ENCODE data around the gene UBQLN4. TPM values are rescaled to one million over a fixed set of nuclear protein-coding genes. Genes with fewer than 3 reads are reported as not detected.

UBQLN4 gene
- total and polyA plus RNA-seq, 2 of the 4 experiments (the other 2 are of a cell fraction), result 8.8 to 21.6 TPM

- no peak for TF ChIP-seq USF2 (IDR thresholded peaks at IDR 0.05; ENCODE audit: low read depth, low read length)
These were observed 36.7 kb upstream of the UBQLN4 start (continued) for GRCh38 chr1:156090138-156090839.

- H2BK120ac ChIP-seq (ENCODE audit: low read depth, low read length), result no peak overlapping the region
- intact Hi-C loops (cut with micrococcal nuclease), result loop anchor here (1.0 to 10.0 kb wide), 3 partner anchors 41 to 225 kb away; no protein-coding TSS in a partner anchor
- ChIA-PET CTCF (interaction anchor here (0.9 to 1.6 kb wide), 2 partner anchors 12 to 40 kb away, joined by 3 to 5 read pairs; no protein-coding TSS in a partner anchor), POLR2A (ENCODE audit: unreplicated experiment) (no interaction called here)
- H3K27ac ChIP-seq (ENCODE audit: insufficient read depth, low read length), result no peak overlapping the region
- peaks cover 4 to 52% of the 10 kb centered on the region in 2 experiments for H3K79me1 ChIP-seq (ENCODE audit: low read depth in 1 of 2, low read length in 2 of 2)
- in situ Hi-C loops (cut with MboI; ENCODE audit: low sequenced_read_pairs), result loop anchor here (5.0 kb wide), 1 partner anchor 133 kb away; no protein-coding TSS in a partner anchor
- TF ChIP-seq POLR2A (IDR thresholded peaks at IDR 0.05; ENCODE audit: low read depth, low read length) (no peak), RAD21 (IDR thresholded peaks at IDR 0.05; ENCODE audit: low read length) (no peak), MAZ (IDR thresholded peaks at IDR 0.05; ENCODE audit: borderline replicate concordance, low read depth, low read length) (no peak), SMC3 (IDR thresholded peaks at IDR 0.05; ENCODE audit: low read depth, low read length) (no peak), ELK1 (IDR thresholded peaks at IDR 0.05; ENCODE audit: borderline replicate concordance, low read depth, low read length) (no peak), CHD1 (IDR thresholded peaks at IDR 0.05; ENCODE audit: low read depth, low read length) (no peak), RFX5 (IDR thresholded peaks at IDR 0.05; ENCODE audit: low read depth, low read length) (no peak)
- no TSS peak for BruUV-seq (replicated peaks)
- no peaks in the 10 kb centered on the region for H3K9me3 ChIP-seq (ENCODE audit: control insufficient read depth, insufficient read depth, low read length)
- H2AK5ac ChIP-seq (ENCODE audit: low read depth, low read length), result no peak overlapping the region
- H3K18ac ChIP-seq (ENCODE audit: low read depth, low read length), result no peak overlapping the region
- H2BK15ac ChIP-seq (ENCODE audit: low read depth, low read length), result no peak overlapping the region
- H3K23ac ChIP-seq (ENCODE audit: low read depth, low read length), result no peak overlapping the region
- H4K8ac ChIP-seq (ENCODE audit: low read depth in 2 of 2, low read length in 2 of 2), result no peak overlapping the region
- no peaks in the 10 kb centered on the region for H3K27me3 ChIP-seq (ENCODE audit: control insufficient read depth, insufficient read depth, low read length)
- dilution Hi-C loops (cut with HindIII; ENCODE audit: low sequenced_read_pairs, unreplicated experiment), result no loop called here
- no peak overlapping the region for H2AK9ac ChIP-seq (replicated peaks; ENCODE audit: low read depth, low read length, poor library complexity)
- no peak overlapping the region for H4K91ac ChIP-seq (ENCODE audit: insufficient read depth, low read depth, low read length)
- ATAC-seq (ENCODE audit: low read depth) (no peak), DNase-seq (no peak)
- peaks cover 13% of the 10 kb centered on the region for H4K20me1 ChIP-seq (ENCODE audit: insufficient read depth, low read length)
- H2BK20ac ChIP-seq (ENCODE audit: low read depth, low read length), result no peak overlapping the region
- no peak overlapping the region for H2AFZ ChIP-seq (replicated peaks; ENCODE audit: low read length, poor library complexity)
- H3K9me1 ChIP-seq (ENCODE audit: insufficient read depth, low read length), result no peaks in the 10 kb centered on the region
- no peak overlapping the region for H3K9ac ChIP-seq (ENCODE audit: low read depth, low read length)
- no peak overlapping the region for H3K14ac ChIP-seq (replicated peaks; ENCODE audit: low read depth, low read length)
- no peak overlapping the region for H3K4me3 ChIP-seq (ENCODE audit: insufficient read depth, low read depth, low read length)
- H3K4ac ChIP-seq (ENCODE audit: low read depth, low read length), result no peak overlapping the region
- H3K4me1 ChIP-seq (ENCODE audit: control insufficient read depth, insufficient read depth, low read length), result peaks cover 7% of the 10 kb centered on the region
- H4K5ac ChIP-seq (ENCODE audit: low read depth, low read length), result no peak overlapping the region
- WGBS, 2 experiments (ENCODE audit: extremely low coverage in 2 of 2, insufficient read length in 1 of 2), result 60% methylated on average over 1 of the region's 6 CpGs; no CpG with 5 or more reads in 1 of the 2 experiments
- peaks cover 4% of the 10 kb centered on the region; the same call in 1 of the 2 replicates for H3K36me3 ChIP-seq (ENCODE audit: control insufficient read depth, insufficient read depth, low read length)
- no peak overlapping the region for H3K56ac ChIP-seq (ENCODE audit: extremely low read depth, insufficient read depth, low read length)
- no peak overlapping the region for H3K4me2 ChIP-seq (ENCODE audit: low read depth, low read length)
- no peak overlapping the region for H2BK5ac ChIP-seq (ENCODE audit: low read depth, low read length, poor library complexity, severe bottlenecking)
These were observed 36.1 kb upstream of the UBQLN4 start for GRCh38 chr1:156089704-156090103.
